Measurements from ENCODE around the gene EFNA5. TPM values are rescaled to one million over a fixed set of nuclear protein-coding genes. Genes with fewer than 3 reads are reported as not detected.

Gene EFNA5
- total RNA-seq, 1 donor from 2014 or later = 12.0 TPM

DNA sequence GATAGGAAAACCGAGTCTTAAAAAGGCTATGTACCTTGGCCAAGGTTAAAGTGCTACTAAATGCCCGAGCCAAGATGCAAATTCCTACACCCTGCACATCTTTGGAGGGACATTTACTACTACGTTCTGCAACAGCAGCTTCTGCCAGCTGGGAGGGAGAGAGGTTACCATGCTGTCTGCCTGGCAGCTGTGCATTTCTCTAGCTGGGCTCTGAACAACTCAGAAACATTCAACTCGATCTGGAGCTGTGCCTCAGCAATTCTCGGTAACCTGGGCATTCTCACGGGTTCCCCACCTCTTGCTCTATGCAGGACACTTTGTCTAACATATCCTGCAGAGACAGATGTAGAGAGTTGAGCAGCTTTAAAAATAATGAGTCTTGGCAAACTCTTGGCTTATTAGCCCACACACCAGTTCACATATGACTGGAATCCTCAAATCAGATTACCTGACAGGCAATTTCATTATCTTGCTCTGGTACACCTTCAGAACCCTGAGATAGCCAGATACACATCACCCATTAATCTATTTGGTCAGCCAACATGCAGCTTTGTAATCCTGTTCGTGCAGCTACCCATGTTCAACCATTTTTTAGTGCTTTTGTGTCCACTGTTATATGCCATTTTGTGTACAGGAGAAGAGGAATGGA lies 115.8 kb downstream of the EFNA5 start:
- no peak for TF ChIP-seq CTCF (IDR thresholded peaks at IDR 0.05; ENCODE audit: unreplicated experiment)
- DNase-seq (ENCODE audit: low spot score, unreplicated experiment) = no peak
- Mint-ChIP-seq H3K4me1 (ENCODE audit: low read depth) (peaks cover 8% of the 10 kb centered on the region), H3K4me3 (ENCODE audit: low read depth) (no peak overlapping the region), H3K27me3 (no peaks in the 10 kb centered on the region), H3K9me3 (ENCODE audit: low read depth) (no peaks in the 10 kb centered on the region), H3K27ac (no peak overlapping the region), H3K36me3 (ENCODE audit: insufficient read depth) (no peaks in the 10 kb centered on the region)

- no peak for DNase-seq (ENCODE audit: low spot score, unreplicated experiment)
- no peaks in the 10 kb centered on the region for H3K36me3 Mint-ChIP-seq (ENCODE audit: insufficient read depth)
- H3K9me3 Mint-ChIP-seq (ENCODE audit: low read depth) = no peaks in the 10 kb centered on the region
- no peak overlapping the region for H3K27ac Mint-ChIP-seq
- TF ChIP-seq CTCF (IDR thresholded peaks at IDR 0.05; ENCODE audit: unreplicated experiment) = no peak
- no peaks in the 10 kb centered on the region for H3K27me3 Mint-ChIP-seq
- no peak overlapping the region for H3K4me3 Mint-ChIP-seq (ENCODE audit: low read depth)
- peaks cover 12% of the 10 kb centered on the region for H3K4me1 Mint-ChIP-seq (ENCODE audit: low read depth)
Observed at GRCh38 chr5:107553117-107553555, 117.6 kb downstream of the EFNA5 start.

DNA sequence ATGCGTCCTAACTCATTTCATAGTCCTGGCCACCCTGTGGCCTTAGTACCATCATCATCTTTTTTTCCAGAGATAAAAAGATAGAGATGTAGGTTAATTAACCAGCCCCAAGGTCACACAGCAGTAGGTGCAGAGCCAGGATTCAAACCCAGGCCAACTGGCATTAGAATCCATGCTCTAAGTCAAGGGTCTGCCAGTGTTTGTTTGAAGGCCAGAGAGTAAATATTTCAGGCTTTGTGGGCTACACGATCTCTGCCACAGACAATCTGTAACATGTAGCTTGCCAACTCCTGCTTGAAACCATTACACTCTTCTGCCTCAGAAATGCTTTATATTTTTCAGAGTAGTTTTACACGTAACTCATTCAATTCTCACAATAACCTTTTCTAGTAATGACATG lies 119.6 kb downstream of the EFNA5 start:
- no peaks in the 10 kb centered on the region for H3K9me3 Mint-ChIP-seq (ENCODE audit: low read depth)
- no peak overlapping the region for H3K4me3 Mint-ChIP-seq (ENCODE audit: low read depth)
- no peak overlapping the region for H3K27ac Mint-ChIP-seq
- H3K27me3 Mint-ChIP-seq = no peaks in the 10 kb centered on the region
- H3K36me3 Mint-ChIP-seq (ENCODE audit: insufficient read depth) = no peaks in the 10 kb centered on the region
- no peak for DNase-seq (ENCODE audit: low spot score, unreplicated experiment)
- H3K4me1 Mint-ChIP-seq (ENCODE audit: low read depth) = peaks cover 9% of the 10 kb centered on the region
- no peak for TF ChIP-seq CTCF (IDR thresholded peaks at IDR 0.05; ENCODE audit: unreplicated experiment)

GRCh38 chr5:107549567-107549966 lies 121.2 kb downstream of the EFNA5 start:
- H3K27ac Mint-ChIP-seq = no peak overlapping the region
- H3K27me3 Mint-ChIP-seq = no peaks in the 10 kb centered on the region
- no peaks in the 10 kb centered on the region for H3K9me3 Mint-ChIP-seq (ENCODE audit: low read depth)
- H3K4me3 Mint-ChIP-seq (ENCODE audit: low read depth) = no peak overlapping the region
- TF ChIP-seq CTCF (IDR thresholded peaks at IDR 0.05; ENCODE audit: unreplicated experiment) = no peak
- H3K36me3 Mint-ChIP-seq (ENCODE audit: insufficient read depth) = no peaks in the 10 kb centered on the region
- DNase-seq (ENCODE audit: low spot score, unreplicated experiment) = no peak
- H3K4me1 Mint-ChIP-seq (ENCODE audit: low read depth) = peaks cover 9% of the 10 kb centered on the region

DNA sequence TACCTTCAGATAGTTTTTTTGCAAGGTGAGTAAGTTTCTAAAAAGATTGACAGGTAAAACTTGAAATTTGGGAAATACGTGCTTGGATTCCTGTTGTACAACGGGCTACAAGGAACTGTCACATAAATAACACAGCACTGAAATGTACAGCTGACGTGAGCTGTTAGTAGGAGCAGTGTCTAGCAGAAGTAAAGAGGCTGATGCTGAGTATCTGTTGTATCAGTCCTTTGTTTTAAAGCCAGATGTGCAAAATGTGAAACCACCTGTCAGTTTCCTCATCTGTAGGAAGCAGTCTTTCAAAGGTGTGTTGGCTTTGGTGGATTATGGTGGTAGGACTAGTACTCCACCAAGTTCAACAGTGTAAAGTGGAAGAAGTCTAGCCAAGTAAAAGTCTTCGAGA lies 122.3 kb downstream of the EFNA5 start:
- DNase-seq (ENCODE audit: low spot score, unreplicated experiment) = no peak
- no peaks in the 10 kb centered on the region for H3K36me3 Mint-ChIP-seq (ENCODE audit: insufficient read depth)
- H3K27ac Mint-ChIP-seq = no peak overlapping the region
- no peaks in the 10 kb centered on the region for H3K9me3 Mint-ChIP-seq (ENCODE audit: low read depth)
- no peak overlapping the region for H3K4me3 Mint-ChIP-seq (ENCODE audit: low read depth)
- H3K27me3 Mint-ChIP-seq = no peaks in the 10 kb centered on the region
- no peak for TF ChIP-seq CTCF (IDR thresholded peaks at IDR 0.05; ENCODE audit: unreplicated experiment)
- peaks cover 11% of the 10 kb centered on the region for H3K4me1 Mint-ChIP-seq (ENCODE audit: low read depth)

All from progenitor cell of endocrine pancreas (in vitro differentiated cells).